ENCODE results near the gene PRF1. TPM values are rescaled to one million over a fixed set of nuclear protein-coding genes. Genes with fewer than 3 reads are reported as not detected.

The PRF1 gene
- total and polyA plus RNA-seq, 2 experiments from 2014 or later, result not detected

DNA sequence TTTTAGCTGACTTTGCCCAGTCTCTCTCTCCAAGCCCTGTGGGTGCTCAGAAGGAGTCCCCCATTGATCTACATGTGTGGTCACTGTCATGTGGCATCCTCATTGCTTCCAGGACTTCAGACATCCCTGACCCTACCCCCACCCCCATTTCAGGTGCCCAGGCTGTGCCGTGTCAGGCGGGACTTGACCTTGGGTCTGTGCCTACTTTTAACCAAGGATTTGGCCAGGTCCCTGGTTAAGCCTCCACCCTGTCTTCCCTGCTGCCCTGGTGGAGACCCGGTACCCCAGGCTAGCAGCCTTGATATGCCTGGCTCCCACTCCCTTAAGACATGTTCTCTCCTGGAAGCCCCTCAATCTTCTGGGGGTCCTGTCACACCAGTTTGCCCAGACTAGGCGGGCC lies 31.3 kb downstream of the PRF1 start:
- H3K9me3 ChIP-seq (ENCODE audit: low read depth), result no peaks in the 10 kb centered on the region
- no peaks in the 10 kb centered on the region for H3K27me3 ChIP-seq

GRCh38 chr10:70568781-70569495 lies 33.6 kb downstream of the PRF1 start:
- Histone ChIP-seq H3K4me3 (no peak overlapping the region), H3K27ac (no peak overlapping the region), H4K20me1 (ENCODE audit: insufficient read depth, poor library complexity, severe bottlenecking) (no peaks in the 10 kb centered on the region), H3K4me2 (no peak overlapping the region), H3K27me3 (no peaks in the 10 kb centered on the region), H3K9me3 (ENCODE audit: low read depth) (no peaks in the 10 kb centered on the region), H3K9me2 (replicated peaks; ENCODE audit: insufficient read depth) (no peaks in the 10 kb centered on the region), H2AFZ (no peak overlapping the region), H3K4me1 (ENCODE audit: insufficient read depth) (no peaks in the 10 kb centered on the region), H3K36me3 (replicated peaks; ENCODE audit: insufficient read depth, low read depth) (no peaks in the 10 kb centered on the region), H3K79me2 (no peaks in the 10 kb centered on the region)
- DNase-seq (ENCODE audit: low spot score), result no peak
- WGBS (ENCODE audit: low lambda C conversion rate, missing lambda C conversion rate), result 89% methylated on average over 7 of the region's 7 CpGs
- TF ChIP-seq, protein P1, sequence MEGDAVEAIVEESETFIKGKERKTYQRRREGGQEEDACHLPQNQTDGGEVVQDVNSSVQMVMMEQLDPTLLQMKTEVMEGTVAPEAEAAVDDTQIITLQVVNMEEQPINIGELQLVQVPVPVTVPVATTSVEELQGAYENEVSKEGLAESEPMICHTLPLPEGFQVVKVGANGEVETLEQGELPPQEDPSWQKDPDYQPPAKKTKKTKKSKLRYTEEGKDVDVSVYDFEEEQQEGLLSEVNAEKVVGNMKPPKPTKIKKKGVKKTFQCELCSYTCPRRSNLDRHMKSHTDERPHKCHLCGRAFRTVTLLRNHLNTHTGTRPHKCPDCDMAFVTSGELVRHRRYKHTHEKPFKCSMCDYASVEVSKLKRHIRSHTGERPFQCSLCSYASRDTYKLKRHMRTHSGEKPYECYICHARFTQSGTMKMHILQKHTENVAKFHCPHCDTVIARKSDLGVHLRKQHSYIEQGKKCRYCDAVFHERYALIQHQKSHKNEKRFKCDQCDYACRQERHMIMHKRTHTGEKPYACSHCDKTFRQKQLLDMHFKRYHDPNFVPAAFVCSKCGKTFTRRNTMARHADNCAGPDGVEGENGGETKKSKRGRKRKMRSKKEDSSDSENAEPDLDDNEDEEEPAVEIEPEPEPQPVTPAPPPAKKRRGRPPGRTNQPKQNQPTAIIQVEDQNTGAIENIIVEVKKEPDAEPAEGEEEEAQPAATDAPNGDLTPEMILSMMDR (IDR thresholded peaks at IDR 0.05; ENCODE audit: poor library complexity), result no peak
- TF ChIP-seq EZH2 (IDR thresholded peaks at IDR 0.05; ENCODE audit: borderline replicate concordance) (no peak), EZH2phosphoT487 (IDR thresholded peaks at IDR 0.05; ENCODE audit: low read depth, severe bottlenecking, unreplicated experiment) (no peak)

More for the DNA sequence above, 31.3 kb downstream of the PRF1 start:
- Histone ChIP-seq H3K9me2 (replicated peaks; ENCODE audit: insufficient read depth) (no peaks in the 10 kb centered on the region), H3K79me2 (no peaks in the 10 kb centered on the region), H3K4me2 (no peak overlapping the region), H2AFZ (no peak overlapping the region), H3K36me3 (replicated peaks; ENCODE audit: insufficient read depth, low read depth) (no peaks in the 10 kb centered on the region), H3K27ac (no peak overlapping the region), H3K4me3 (no peak overlapping the region), H3K4me1 (ENCODE audit: insufficient read depth) (peaks cover 7% of the 10 kb centered on the region), H4K20me1 (ENCODE audit: insufficient read depth, poor library complexity, severe bottlenecking) (no peaks in the 10 kb centered on the region)
- no peak for DNase-seq (ENCODE audit: low spot score)
- WGBS (ENCODE audit: low lambda C conversion rate, missing lambda C conversion rate), result 95% methylated on average over 4 of the region's 4 CpGs
- TF ChIP-seq, protein P1 (IDR thresholded peaks at IDR 0.05; ENCODE audit: poor library complexity), result no peak
- TF ChIP-seq EZH2 (IDR thresholded peaks at IDR 0.05; ENCODE audit: borderline replicate concordance) (no peak), EZH2phosphoT487 (IDR thresholded peaks at IDR 0.05; ENCODE audit: low read depth, severe bottlenecking, unreplicated experiment) (no peak)

- Histone ChIP-seq H3K4me3 (no peak overlapping the region), H3K4me1 (ENCODE audit: insufficient read depth) (no peaks in the 10 kb centered on the region), H2AFZ (no peak overlapping the region), H3K4me2 (no peak overlapping the region), H4K20me1 (ENCODE audit: insufficient read depth, poor library complexity, severe bottlenecking) (no peaks in the 10 kb centered on the region), H3K9me3 (ENCODE audit: low read depth) (no peaks in the 10 kb centered on the region), H3K79me2 (no peaks in the 10 kb centered on the region), H3K27ac (no peak overlapping the region), H3K36me3 (replicated peaks; ENCODE audit: insufficient read depth, low read depth) (no peaks in the 10 kb centered on the region), H3K9me2 (replicated peaks; ENCODE audit: insufficient read depth) (no peaks in the 10 kb centered on the region), H3K27me3 (no peaks in the 10 kb centered on the region)
- DNase-seq (ENCODE audit: low spot score), result no peak
- WGBS (ENCODE audit: low lambda C conversion rate, missing lambda C conversion rate), result 87% methylated on average over 3 of the region's 3 CpGs
- no peak for TF ChIP-seq EZH2 (IDR thresholded peaks at IDR 0.05; ENCODE audit: borderline replicate concordance)
- TF ChIP-seq, protein P1 (IDR thresholded peaks at IDR 0.05; ENCODE audit: poor library complexity), result no peak
- TF ChIP-seq EZH2phosphoT487 (IDR thresholded peaks at IDR 0.05; ENCODE audit: low read depth, severe bottlenecking, unreplicated experiment), result no peak
Measured at GRCh38 chr10:70568113-70568512, 34.4 kb downstream of the PRF1 start.

Data from hepatocyte (in vitro differentiated cells).